Astrocyte (in vitro differentiated cells and primary cell): ENCODE results near the gene PPIP5K1. TPM values are rescaled to one million over a fixed set of nuclear protein-coding genes. Genes with fewer than 3 reads are reported as not detected.

Experiments
- DNase-seq: peaks from one replicate; pipeline ENCODE4 v3.0.0-alpha.2; 2010; ENCODE audit warnings: low read depth
- FAIRE-seq: peaks from 2 replicates; lab custom pipeline; 2011; peaks lifted over from hg19 to GRCh38; lab: Jason Lieb, UNC
- H2AFZ ChIP-seq: 2 replicates; pipeline ENCODE4 v1.6.0; 2012; ENCODE audit warnings: low read depth, low read length, inconsistent platforms
- H3K27ac ChIP-seq: 2 replicates; pipeline ENCODE4 v1.5.1; 2011; ENCODE audit warnings: low read depth, low read length, inconsistent platforms
- H3K27me3 ChIP-seq: 2 replicates; pipeline ENCODE4 v1.6.0; 2011; ENCODE audit warnings: low read length, inconsistent platforms; ENCODE audit not compliant: insufficient read depth
- H3K36me3 ChIP-seq: 2 replicates; pipeline ENCODE4 v1.5.1; 2011; ENCODE audit warnings: low read length, inconsistent platforms; ENCODE audit not compliant: insufficient read depth
- H3K4me1 ChIP-seq: 2 replicates; pipeline ENCODE4 v1.5.1; 2011; ENCODE audit warnings: low read length, inconsistent platforms; ENCODE audit not compliant: insufficient read depth
- H3K4me2 ChIP-seq: 2 replicates; pipeline ENCODE4 v1.6.0; 2012; ENCODE audit warnings: low read length, inconsistent platforms
- H3K4me3 ChIP-seq: 2 replicates; pipeline ENCODE4 v1.5.1; 2011; ENCODE audit warnings: low read depth, mild to moderate bottlenecking, low read length, inconsistent platforms; ENCODE audit not compliant: insufficient read depth
- H3K79me2 ChIP-seq: 2 replicates; pipeline ENCODE4 v1.6.0; 2012; ENCODE audit warnings: mild to moderate bottlenecking, low read length, inconsistent platforms; ENCODE audit not compliant: insufficient read depth
- H3K9ac ChIP-seq: 2 replicates; pipeline ENCODE4 v1.6.0; 2012; ENCODE audit warnings: mild to moderate bottlenecking, low read length, inconsistent platforms
- H3K9me3 ChIP-seq: 2 replicates; pipeline ENCODE4 v1.5.1; 2012; ENCODE audit warnings: low read depth, mild to moderate bottlenecking, low read length, inconsistent platforms; ENCODE audit not compliant: insufficient read depth
- H4K20me1 ChIP-seq: 2 replicates; pipeline ENCODE4 v1.6.0; 2012; ENCODE audit warnings: low read length, inconsistent platforms; ENCODE audit not compliant: insufficient read depth
- H3K27ac Mint-ChIP-seq: one replicate; pipeline ENCODE4 v1.8.0; 2021; ENCODE audit warnings: mild to moderate bottlenecking, mixed read lengths; ENCODE audit not compliant: unreplicated experiment
- H3K27me3 Mint-ChIP-seq: one replicate; pipeline ENCODE4 v1.8.0; 2021; ENCODE audit warnings: low read depth, mixed read lengths; ENCODE audit not compliant: unreplicated experiment
- H3K36me3 Mint-ChIP-seq: one replicate; pipeline ENCODE4 v1.8.0; 2021; ENCODE audit warnings: low read depth, mixed read lengths; ENCODE audit not compliant: unreplicated experiment
- H3K4me1 Mint-ChIP-seq: one replicate; pipeline ENCODE4 v1.8.0; 2021; ENCODE audit warnings: low read depth, mixed read lengths; ENCODE audit not compliant: unreplicated experiment
- H3K4me3 Mint-ChIP-seq: one replicate; pipeline ENCODE4 v1.8.0; 2021; ENCODE audit warnings: mild to moderate bottlenecking, moderate library complexity, mixed read lengths; ENCODE audit not compliant: unreplicated experiment
- H3K9me3 Mint-ChIP-seq: one replicate; pipeline ENCODE4 v1.8.0; 2021; ENCODE audit warnings: mild to moderate bottlenecking, mixed read lengths; ENCODE audit not compliant: unreplicated experiment
- EZH2 ChIP-seq: IDR thresholded peaks from 2 replicates; pipeline ENCODE4 v1.6.1; 2012; ENCODE audit warnings: mild to moderate bottlenecking, low read length, inconsistent platforms; ENCODE audit not compliant: insufficient read depth
- total RNA-seq: library from RNA; stranded (reverse); gene quantifications from 2 replicates; pipeline ENCODE4 v1.2.1, GENCODE V29; 2021
- TF ChIP-seq, protein P1 (sequence below): IDR thresholded peaks from 2 replicates; pipeline ENCODE4 v1.5.1; 2011; ENCODE audit warnings: low read depth, mild to moderate bottlenecking, inconsistent platforms, low read length, moderate library complexity; ENCODE audit not compliant: insufficient read depth

Gene PPIP5K1
- total RNA-seq, 1 donor from 2014 or later = 21.4 TPM

DNA sequence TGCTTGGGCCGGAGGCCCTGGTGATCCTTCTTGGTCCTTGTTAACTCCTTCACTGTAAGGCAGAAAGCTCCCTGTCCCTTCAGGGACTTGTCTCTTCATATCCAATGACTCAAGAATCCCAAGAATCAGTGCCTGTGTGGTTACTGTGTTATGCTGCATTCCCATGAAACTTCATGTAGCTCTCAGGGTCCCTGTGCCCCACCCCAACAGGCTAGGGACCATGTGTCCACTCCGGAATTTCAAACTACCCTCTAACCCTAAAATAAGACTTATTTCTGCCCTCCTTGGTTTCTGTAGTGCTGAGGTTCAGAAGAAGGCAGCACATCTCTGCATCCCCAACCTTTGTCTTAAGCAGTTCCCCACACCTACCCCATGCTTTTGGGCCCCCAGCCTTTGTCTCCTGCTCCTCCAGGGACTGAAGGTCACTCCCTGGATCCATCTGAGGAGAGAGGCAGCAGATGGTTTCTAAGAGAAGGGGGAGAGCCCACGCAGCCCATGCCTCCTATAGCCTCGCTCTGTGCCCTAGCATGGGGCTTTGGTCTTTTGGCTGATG, 73.1 kb downstream of the PPIP5K1 start:
- H3K36me3 ChIP-seq = peaks cover 16% of the 10 kb centered on the region
- Mint-ChIP-seq H3K36me3 (peaks cover 18% of the 10 kb centered on the region), H3K9me3 (no peaks in the 10 kb centered on the region), H3K4me1 (peaks cover 38% of the 10 kb centered on the region), H3K27me3 (peaks cover 6% of the 10 kb centered on the region), H3K4me3 (peak overlapping the region; percentile 99), H3K27ac (peak overlapping the region; percentile 97)
- H3K9ac ChIP-seq = peak overlapping the region; percentile 67
- no peaks in the 10 kb centered on the region for H3K9me3 ChIP-seq
- H3K27me3 ChIP-seq = no peaks in the 10 kb centered on the region
- peaks cover 34% of the 10 kb centered on the region for H4K20me1 ChIP-seq
- H2AFZ ChIP-seq = peak overlapping the region; percentile 66
- DNase-seq (peak; percentile 69), FAIRE-seq (peak; percentile 66)
- peak overlapping the region; percentile 95 for H3K4me2 ChIP-seq
- H3K4me3 ChIP-seq = peak overlapping the region; percentile 82
- H3K4me1 ChIP-seq = peaks cover 34% of the 10 kb centered on the region
- peaks cover 27% of the 10 kb centered on the region for H3K79me2 ChIP-seq
- peak overlapping the region; percentile 38 for H3K27ac ChIP-seq
- TF ChIP-seq, protein P1, sequence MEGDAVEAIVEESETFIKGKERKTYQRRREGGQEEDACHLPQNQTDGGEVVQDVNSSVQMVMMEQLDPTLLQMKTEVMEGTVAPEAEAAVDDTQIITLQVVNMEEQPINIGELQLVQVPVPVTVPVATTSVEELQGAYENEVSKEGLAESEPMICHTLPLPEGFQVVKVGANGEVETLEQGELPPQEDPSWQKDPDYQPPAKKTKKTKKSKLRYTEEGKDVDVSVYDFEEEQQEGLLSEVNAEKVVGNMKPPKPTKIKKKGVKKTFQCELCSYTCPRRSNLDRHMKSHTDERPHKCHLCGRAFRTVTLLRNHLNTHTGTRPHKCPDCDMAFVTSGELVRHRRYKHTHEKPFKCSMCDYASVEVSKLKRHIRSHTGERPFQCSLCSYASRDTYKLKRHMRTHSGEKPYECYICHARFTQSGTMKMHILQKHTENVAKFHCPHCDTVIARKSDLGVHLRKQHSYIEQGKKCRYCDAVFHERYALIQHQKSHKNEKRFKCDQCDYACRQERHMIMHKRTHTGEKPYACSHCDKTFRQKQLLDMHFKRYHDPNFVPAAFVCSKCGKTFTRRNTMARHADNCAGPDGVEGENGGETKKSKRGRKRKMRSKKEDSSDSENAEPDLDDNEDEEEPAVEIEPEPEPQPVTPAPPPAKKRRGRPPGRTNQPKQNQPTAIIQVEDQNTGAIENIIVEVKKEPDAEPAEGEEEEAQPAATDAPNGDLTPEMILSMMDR = no peak
- TF ChIP-seq EZH2 = no peak

DNA sequence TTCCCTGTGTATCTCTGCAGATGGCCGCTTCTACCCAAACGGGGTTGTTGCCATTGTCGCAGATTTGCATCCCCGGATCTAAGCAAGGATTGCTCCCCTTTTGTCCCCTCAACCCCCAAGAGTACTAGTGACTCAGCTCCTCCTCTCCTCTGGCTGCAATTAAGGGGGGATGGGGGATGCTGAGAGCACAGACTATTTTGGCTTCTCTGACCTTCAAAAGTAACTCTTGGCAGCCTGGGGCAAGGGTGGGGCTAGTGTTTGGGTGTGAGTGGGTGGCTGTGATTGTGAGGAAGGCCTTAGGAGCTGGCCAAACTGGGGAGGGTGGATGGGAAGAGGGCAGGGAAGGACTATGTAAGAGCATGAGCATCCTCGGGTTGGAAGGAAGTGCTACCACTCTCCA, 73.8 kb downstream of the PPIP5K1 start:
- H3K27ac Mint-ChIP-seq = peak overlapping the region; percentile 61
- Histone ChIP-seq H3K4me2 (peak overlapping the region; percentile 95), H3K27ac (peak overlapping the region; percentile 4), H3K79me2 (peaks cover 27% of the 10 kb centered on the region), H2AFZ (peak overlapping the region; percentile 25), H3K36me3 (peaks cover 10% of the 10 kb centered on the region), H3K4me1 (peaks cover 37% of the 10 kb centered on the region), H3K27me3 (no peaks in the 10 kb centered on the region), H3K4me3 (peak overlapping the region; percentile 82), H3K9me3 (no peaks in the 10 kb centered on the region), H4K20me1 (peaks cover 27% of the 10 kb centered on the region), H3K9ac (peak overlapping the region; percentile 67)
- no peak for TF ChIP-seq EZH2
- TF ChIP-seq, protein P1 = no peak
- H3K9me3 Mint-ChIP-seq = no peaks in the 10 kb centered on the region
- FAIRE-seq (no peak), DNase-seq (no peak)
- H3K4me3 Mint-ChIP-seq = peak overlapping the region; percentile 99
- peaks cover 6% of the 10 kb centered on the region for H3K27me3 Mint-ChIP-seq
- H3K4me1 Mint-ChIP-seq = peaks cover 42% of the 10 kb centered on the region
- peaks cover 11% of the 10 kb centered on the region for H3K36me3 Mint-ChIP-seq

DNA sequence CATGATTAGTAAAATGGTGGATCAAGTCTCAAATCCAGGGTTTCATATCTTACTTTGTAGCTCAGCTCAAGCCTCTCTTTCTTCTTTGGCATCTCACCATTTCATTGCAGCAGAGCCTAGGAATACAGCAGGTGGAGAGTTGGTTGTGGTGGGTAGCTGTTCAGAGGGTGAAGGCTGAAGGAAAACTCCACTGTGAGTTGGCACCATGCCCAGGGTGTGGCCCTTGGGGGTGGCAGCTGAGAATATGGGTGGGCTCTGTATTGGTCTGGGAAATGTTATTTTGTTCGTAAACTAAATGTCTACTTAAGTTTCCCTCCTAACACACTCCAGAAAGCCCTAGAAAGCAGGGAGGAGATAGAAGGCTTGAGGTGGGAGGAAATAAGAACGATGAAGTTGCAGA, 74.3 kb downstream of the PPIP5K1 start:
- Histone ChIP-seq H3K9me3 (no peaks in the 10 kb centered on the region), H3K9ac (no peak overlapping the region), H4K20me1 (peaks cover 23% of the 10 kb centered on the region), H3K4me2 (peak overlapping the region; percentile 95), H3K4me3 (no peak overlapping the region), H3K79me2 (peaks cover 27% of the 10 kb centered on the region), H3K27ac (no peak overlapping the region), H3K36me3 (peaks cover 6% of the 10 kb centered on the region), H3K27me3 (no peaks in the 10 kb centered on the region), H2AFZ (peak overlapping the region; percentile 25), H3K4me1 (peaks cover 40% of the 10 kb centered on the region)
- Mint-ChIP-seq H3K9me3 (no peaks in the 10 kb centered on the region), H3K4me1 (peaks cover 43% of the 10 kb centered on the region), H3K27me3 (peaks cover 6% of the 10 kb centered on the region), H3K4me3 (peak overlapping the region; percentile 99), H3K27ac (no peak overlapping the region), H3K36me3 (peaks cover 7% of the 10 kb centered on the region)
- TF ChIP-seq, protein P1 = no peak
- no peak for TF ChIP-seq EZH2
- DNase-seq (no peak), FAIRE-seq (no peak)
